ENCODE data around the gene ADAMTS10. TPM values are rescaled to one million over a fixed set of nuclear protein-coding genes. Genes with fewer than 3 reads are reported as not detected.

ADAMTS10 gene
- total and polyA plus RNA-seq, 2 of the 13 experiments (the other 11 are each of a cell fraction or from before 2014, with no cell fraction given) = 0.49 to 1.7 TPM

DNA sequence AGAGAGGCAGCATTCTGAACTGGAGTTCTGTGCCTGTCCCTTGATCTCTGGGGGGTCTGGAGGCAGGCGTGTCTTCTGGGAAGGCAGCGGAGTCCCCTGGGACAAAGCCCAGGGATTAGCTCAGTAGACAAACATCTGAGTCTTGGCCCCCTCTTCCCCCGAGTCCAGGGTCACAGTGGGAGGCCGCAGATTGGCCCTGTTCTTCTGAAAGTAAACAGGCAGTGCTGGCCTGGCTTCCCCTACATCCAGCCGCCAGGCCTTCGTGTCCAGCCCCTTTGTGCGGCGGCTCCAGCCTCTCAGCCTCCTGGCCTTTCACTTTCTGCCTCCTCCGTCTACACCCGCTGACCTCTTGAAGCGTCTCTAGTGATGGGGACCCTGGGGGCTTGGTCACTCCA lies 20.9 kb upstream of the ADAMTS10 start:
- intact Hi-C loops (cut with micrococcal nuclease; ENCODE audit: unreplicated experiment) = no loop called here
- Histone ChIP-seq H3K27me3 (ENCODE audit: control insufficient read depth in 1 of 2, insufficient read depth in 2 of 2, low read length in 2 of 2) (no peaks in the 10 kb centered on the region), H3K4me3 (replicated peaks in 1 of 3; ENCODE audit: insufficient read depth in 1 of 3, low read depth in 2 of 3, low read length in 3 of 3) (peak overlapping the region in 2 of 3 experiments; percentile 37 to 56; a peak in 3 of 6 replicates), H3K9me3 (ENCODE audit: low read length) (peaks cover 5% of the 10 kb centered on the region; the same call in 1 of the 2 replicates), H3K4me1 (ENCODE audit: insufficient read depth, low read length) (peaks cover 49% of the 10 kb centered on the region), H4K20me1 (ENCODE audit: insufficient read depth, low read length) (no peaks in the 10 kb centered on the region), H3K79me2 (ENCODE audit: insufficient read depth, low read length) (no peaks in the 10 kb centered on the region), H3K4me2 (ENCODE audit: low read depth, low read length) (peak overlapping the region; percentile 70), H3K36me3 (replicated peaks in 1 of 2; ENCODE audit: control insufficient read depth in 1 of 2, insufficient read depth in 2 of 2, low read length in 2 of 2) (no peaks in the 10 kb centered on the region), H3K9ac (ENCODE audit: insufficient read depth, low read depth, low read length) (peak overlapping the region; percentile 42; the same call in 1 of the 2 replicates), H2AFZ (ENCODE audit: low read length) (no peak overlapping the region), H3K27ac (ENCODE audit: extremely low read length, insufficient read depth, low read length) (peak overlapping the region; percentile 81)
- ATAC-seq (peak; percentile 95), DNase-seq (ENCODE audit: low spot score) (peak; percentile 86), FAIRE-seq (peak; percentile 52)
- ChIA-PET CTCF (ENCODE audit: low intra/inter-chr PET ratio, low total read pairs) (no interaction called here), POLR2A (interaction anchor here (1.0 to 2.3 kb wide), 8 partner anchors 10 to 118 kb away, joined by 3 to 38 read pairs (median 4); partner anchors contain the start of gene ZNF414)
- in situ Hi-C loops (cut with HindIII; ENCODE audit: extremely low pct_ligation_motif_present, low pct_unique_long_range_greater_than_20kb) = no loop called here
- WGBS (ENCODE audit: low lambda C conversion rate) = 0% methylated on average over 9 of the region's 11 CpGs
- BruUV-seq (replicated peaks) = no TSS peak
- TF ChIP-seq ZNF557 (CRISPR knock-in tag; IDR thresholded peaks at IDR 0.05) (no peak), KLF16 (CRISPR knock-in tag; IDR thresholded peaks at IDR 0.05) (peak in 1 of 2 experiments; percentile 75; a peak in 1 of 4 replicates), HMG20B (CRISPR knock-in tag; conservative IDR thresholded peaks at IDR 0.05) (no peak), SNAPC2 (CRISPR knock-in tag; IDR thresholded peaks at IDR 0.05) (no peak), ZNF225 (CRISPR knock-in tag; IDR thresholded peaks at IDR 0.05) (no peak), SP4 (CRISPR knock-in tag; IDR thresholded peaks at IDR 0.05) (no peak; the same call in none of the 2 replicates), KAT2B (IDR thresholded peaks at IDR 0.05; ENCODE audit: borderline replicate concordance, low read depth, low read length) (no peak), EZH2 (conservative IDR thresholded peaks at IDR 0.05; ENCODE audit: low read depth, low read length) (no peak), SMARCE1 (IDR thresholded peaks at IDR 0.05; ENCODE audit: borderline replicate concordance) (no peak), ZNF563 (CRISPR knock-in tag; IDR thresholded peaks at IDR 0.05) (no peak), MAZ (IDR thresholded peaks at IDR 0.05; ENCODE audit: borderline replicate concordance, low read depth, low read length) (peak; percentile 40; the same call in 1 of the 2 replicates), MAZ (CRISPR knock-in tag; IDR thresholded peaks at IDR 0.05; ENCODE audit: low read depth) (peak; percentile 57; the same call in 1 of the 2 replicates), TBX3 (IDR thresholded peaks at IDR 0.05; ENCODE audit: borderline replicate concordance) (no peak), GTF3A (CRISPR knock-in tag; conservative IDR thresholded peaks at IDR 0.05) (no peak), HHEX (CRISPR knock-in tag; IDR thresholded peaks at IDR 0.05) (peak; percentile 44; the same call in 1 of the 2 replicates), KLF6 (CRISPR knock-in tag; IDR thresholded peaks at IDR 0.05) (no peak), LCORL (IDR thresholded peaks at IDR 0.05) (no peak), LCORL (CRISPR knock-in tag; IDR thresholded peaks at IDR 0.05) (peak; percentile 96), RAD51 (IDR thresholded peaks at IDR 0.05; ENCODE audit: borderline replicate concordance) (no peak)
- TF ChIP-seq, protein P1, sequence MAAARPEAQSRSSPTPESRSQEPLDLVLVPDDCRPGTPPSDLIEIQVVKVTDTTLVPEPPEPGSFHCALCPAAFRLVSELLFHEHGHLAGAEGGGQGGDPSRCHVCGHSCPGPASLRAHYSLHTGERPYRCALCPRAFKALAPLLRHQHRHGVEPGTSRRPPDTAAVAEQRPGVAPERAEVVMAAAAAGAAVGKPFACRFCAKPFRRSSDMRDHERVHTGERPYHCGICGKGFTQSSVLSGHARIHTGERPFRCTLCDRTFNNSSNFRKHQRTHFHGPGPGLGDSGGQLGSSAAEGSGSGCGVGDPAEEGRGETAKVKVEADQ (CRISPR knock-in tag; IDR thresholded peaks at IDR 0.05; ENCODE audit: borderline replicate concordance) = no peak
- TF ChIP-seq, protein P2, sequence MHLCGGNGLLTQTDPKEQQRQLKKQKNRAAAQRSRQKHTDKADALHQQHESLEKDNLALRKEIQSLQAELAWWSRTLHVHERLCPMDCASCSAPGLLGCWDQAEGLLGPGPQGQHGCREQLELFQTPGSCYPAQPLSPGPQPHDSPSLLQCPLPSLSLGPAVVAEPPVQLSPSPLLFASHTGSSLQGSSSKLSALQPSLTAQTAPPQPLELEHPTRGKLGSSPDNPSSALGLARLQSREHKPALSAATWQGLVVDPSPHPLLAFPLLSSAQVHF (CRISPR knock-in tag; IDR thresholded peaks at IDR 0.05) = no peak
- TF ChIP-seq, protein P3, sequence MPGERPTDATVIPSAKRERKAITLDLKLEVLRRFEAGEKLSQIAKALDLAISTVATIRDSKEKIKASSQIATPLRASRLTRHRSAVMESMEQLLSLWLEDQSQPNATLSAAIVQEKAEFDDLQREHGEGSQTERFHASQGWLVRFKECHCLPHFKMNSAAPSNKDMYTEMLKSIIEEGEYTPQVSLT (CRISPR knock-in tag; IDR thresholded peaks at IDR 0.05; ENCODE audit: borderline replicate concordance, low read depth) = no peak
- TF ChIP-seq, protein P4, sequence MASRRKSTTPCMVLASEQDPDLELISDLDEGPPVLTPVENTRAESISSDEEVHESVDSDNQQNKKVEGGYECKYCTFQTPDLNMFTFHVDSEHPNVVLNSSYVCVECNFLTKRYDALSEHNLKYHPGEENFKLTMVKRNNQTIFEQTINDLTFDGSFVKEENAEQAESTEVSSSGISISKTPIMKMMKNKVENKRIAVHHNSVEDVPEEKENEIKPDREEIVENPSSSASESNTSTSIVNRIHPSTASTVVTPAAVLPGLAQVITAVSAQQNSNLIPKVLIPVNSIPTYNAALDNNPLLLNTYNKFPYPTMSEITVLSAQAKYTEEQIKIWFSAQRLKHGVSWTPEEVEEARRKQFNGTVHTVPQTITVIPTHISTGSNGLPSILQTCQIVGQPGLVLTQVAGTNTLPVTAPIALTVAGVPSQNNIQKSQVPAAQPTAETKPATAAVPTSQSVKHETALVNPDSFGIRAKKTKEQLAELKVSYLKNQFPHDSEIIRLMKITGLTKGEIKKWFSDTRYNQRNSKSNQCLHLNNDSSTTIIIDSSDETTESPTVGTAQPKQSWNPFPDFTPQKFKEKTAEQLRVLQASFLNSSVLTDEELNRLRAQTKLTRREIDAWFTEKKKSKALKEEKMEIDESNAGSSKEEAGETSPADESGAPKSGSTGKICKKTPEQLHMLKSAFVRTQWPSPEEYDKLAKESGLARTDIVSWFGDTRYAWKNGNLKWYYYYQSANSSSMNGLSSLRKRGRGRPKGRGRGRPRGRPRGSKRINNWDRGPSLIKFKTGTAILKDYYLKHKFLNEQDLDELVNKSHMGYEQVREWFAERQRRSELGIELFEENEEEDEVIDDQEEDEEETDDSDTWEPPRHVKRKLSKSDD (CRISPR knock-in tag; IDR thresholded peaks at IDR 0.05; ENCODE audit: low read depth) = no peak

All from HepG2 (cell line).